H1 (cell line): Measurements from ENCODE around the gene HLA-DMB. TPM values are rescaled to one million over a fixed set of nuclear protein-coding genes. Genes with fewer than 3 reads are reported as not detected.
A peak's percentile ranks its signal among the peaks of the same experiment; 100 is the strongest.

Experiments
- CTCF ChIA-PET: fragments of 300-600 bp; sonication (Branson Sonifier 250); formaldehyde crosslinking; loops from one replicate; lab custom pipeline; 2021; ENCODE audit not compliant: partially characterized antibody; lab: Charles Lee
- POLR2A ChIA-PET: fragments of 300-600 bp; sonication (Branson Sonifier 250); formaldehyde crosslinking; loops from one replicate; lab custom pipeline; 2021; ENCODE audit warnings: inconsistent platforms; ENCODE audit not compliant: partially characterized antibody; lab: Charles Lee
- DNase-seq, 2 experiments: peaks; one replicate each; pipeline versions ENCODE4 v3.0.0 to v3.0.0-alpha.2; 2010 to 2022; ENCODE audit warnings: low spot score in 2 of 2, low read depth in 1 of 2, mixed read lengths in 1 of 2
- FAIRE-seq: peaks from 2 replicates; lab custom pipeline; 2011; peaks lifted over from hg19 to GRCh38; lab: Jason Lieb, UNC
- H2AFZ ChIP-seq: 2 replicates; pipeline ENCODE4 v1.8.1; 2012; ENCODE audit warnings: low read length, inconsistent platforms
- H2AK5ac ChIP-seq: 2 replicates; pipeline ENCODE4 v1.6.1; 2013; ENCODE audit warnings: low read depth, low read length
- H2BK120ac ChIP-seq: replicated peaks from 2 replicates; pipeline ENCODE3; 2013; ENCODE audit warnings: low read depth, low read length, inconsistent platforms
- H2BK12ac ChIP-seq: 2 replicates; pipeline ENCODE4 v1.6.1; 2013; ENCODE audit warnings: low read depth, low read length
- H2BK15ac ChIP-seq: 2 replicates; pipeline ENCODE4 v1.6.1; 2013; ENCODE audit warnings: low read length
- H2BK20ac ChIP-seq: 2 replicates; pipeline ENCODE4 v1.6.1; 2013; ENCODE audit warnings: low read length
- H2BK5ac ChIP-seq: 2 replicates; pipeline ENCODE4 v1.6.1; 2013; ENCODE audit warnings: low read depth, low read length
- H3K14ac ChIP-seq: 2 replicates; pipeline ENCODE4 v1.6.1; 2013; ENCODE audit warnings: inconsistent platforms; ENCODE audit not compliant: insufficient read length
- H3K18ac ChIP-seq: 2 replicates; pipeline ENCODE4 v1.6.1; 2013; ENCODE audit warnings: low read length; ENCODE audit errors: extremely low read depth
- H3K23ac ChIP-seq: 2 replicates; pipeline ENCODE4 v1.6.1; 2013; ENCODE audit warnings: inconsistent platforms; ENCODE audit not compliant: insufficient read length
- H3K23me2 ChIP-seq: 2 replicates; pipeline ENCODE4 v1.6.1; 2013; ENCODE audit warnings: low read depth, low read length
- H3K27ac ChIP-seq: 2 replicates; pipeline ENCODE4 v1.6.1; 2011; ENCODE audit warnings: low read depth, low read length, inconsistent platforms
- H3K27me3 ChIP-seq, 4 experiments: replicated peaks in 1 of 4; 1 replicate in 1 of 4; 2 replicates in 3 of 4; pipeline versions ENCODE4 v1.6.1 to v1.8.1; 2011 to 2013; ENCODE audit warnings: low read length in 3 of 4, mild to moderate bottlenecking in 3 of 4, inconsistent platforms in 2 of 4, mixed read lengths in 2 of 4, moderate library complexity in 1 of 4; ENCODE audit not compliant: control insufficient read depth in 3 of 4, insufficient read depth in 3 of 4; ENCODE audit errors: extremely low read depth in 1 of 4
- H3K36me3 ChIP-seq, 4 experiments: 2 replicates each; pipeline versions ENCODE4 v1.6.1 to v1.8.1; 2011 to 2013; ENCODE audit warnings: mild to moderate bottlenecking in 4 of 4, low read length in 3 of 4, moderate library complexity in 2 of 4, control low read depth in 1 of 4, inconsistent platforms in 1 of 4; ENCODE audit not compliant: insufficient read depth in 4 of 4, control insufficient read depth in 2 of 4
- H3K4ac ChIP-seq: replicated peaks from 2 replicates; pipeline ENCODE3; 2013; ENCODE audit warnings: low read length, low read depth, mixed read lengths, inconsistent platforms; ENCODE audit not compliant: insufficient read length
- H3K4me1 ChIP-seq, 4 experiments: replicated peaks in 1 of 4; 1 replicate in 1 of 4; 2 replicates in 3 of 4; pipeline versions ENCODE4 v1.6.1 to v1.8.1; 2011 to 2013; ENCODE audit warnings: low read length in 3 of 4, inconsistent platforms in 2 of 4, mixed read lengths in 1 of 4; ENCODE audit not compliant: insufficient read depth in 4 of 4, control insufficient read depth in 3 of 4
- H3K4me2 ChIP-seq, 2 experiments: 2 replicates each; pipeline versions ENCODE4 v1.6.1 to v1.8.1; 2011 to 2013; ENCODE audit warnings: low read depth in 2 of 2, low read length in 2 of 2, control low read depth in 1 of 2, inconsistent platforms in 1 of 2, mild to moderate bottlenecking in 1 of 2; ENCODE audit not compliant: insufficient read depth in 1 of 2
- H3K4me3 ChIP-seq, 4 experiments: fragments of 200-600, 300-600 bp in 1 of 4; sonication (generic), shearing (Covaris generic), sonication (Bioruptor Twin) in 1 of 4; 2 replicates each; pipeline versions ENCODE4 v1.5.1 to v1.8.1; 2011 to 2016; ENCODE audit warnings: low read length in 4 of 4, low read depth in 3 of 4, control low read depth in 2 of 4, inconsistent platforms in 2 of 4, mild to moderate bottlenecking in 2 of 4, mixed read lengths in 1 of 4, moderate library complexity in 1 of 4; ENCODE audit not compliant: insufficient read depth in 2 of 4; ENCODE audit errors: extremely low read depth in 1 of 4
- H3K56ac ChIP-seq: replicated peaks from 2 replicates; pipeline ENCODE3; 2013; ENCODE audit warnings: low read depth, mild to moderate bottlenecking, mixed read lengths, low read length, inconsistent platforms; ENCODE audit not compliant: insufficient read length
- H3K79me1 ChIP-seq: 2 replicates; pipeline ENCODE4 v1.6.1; 2013; ENCODE audit warnings: low read depth, low read length, control low read depth
- H3K79me2 ChIP-seq, 2 experiments: 2 replicates each; pipeline versions ENCODE4 v1.6.1 to v1.8.1; 2012 to 2013; ENCODE audit warnings: low read length in 2 of 2, mild to moderate bottlenecking in 2 of 2, inconsistent platforms in 1 of 2; ENCODE audit not compliant: insufficient read depth in 2 of 2, control insufficient read depth in 1 of 2
- H3K9ac ChIP-seq, 4 experiments: replicated peaks in 1 of 4; 1 replicate in 1 of 4; 2 replicates in 3 of 4; pipeline versions ENCODE4 v1.6.1 to v1.8.1; 2011 to 2013; ENCODE audit warnings: low read depth in 3 of 4, low read length in 3 of 4, control low read depth in 2 of 4, mild to moderate bottlenecking in 2 of 4, moderate library complexity in 2 of 4, inconsistent platforms in 1 of 4; ENCODE audit errors: extremely low read depth in 1 of 4
- H3K9me3 ChIP-seq, 2 experiments: 2 replicates each; pipeline versions ENCODE4 v1.6.1 to v1.8.1; 2012 to 2013; ENCODE audit warnings: mild to moderate bottlenecking in 2 of 2, moderate library complexity in 2 of 2, control low read depth in 1 of 2, inconsistent platforms in 1 of 2, low read depth in 1 of 2, low read length in 1 of 2, mixed read lengths in 1 of 2; ENCODE audit not compliant: insufficient read depth in 2 of 2
- H4K20me1 ChIP-seq, 2 experiments: replicated peaks in 1 of 2; 2 replicates each; pipeline versions ENCODE3 to v1.8.1; 2011 to 2013; ENCODE audit warnings: inconsistent platforms in 2 of 2, low read length in 2 of 2, mild to moderate bottlenecking in 1 of 2; ENCODE audit not compliant: insufficient read depth in 2 of 2, control insufficient read depth in 1 of 2
- H4K5ac ChIP-seq: 2 replicates; pipeline ENCODE4 v1.6.1; 2013; ENCODE audit warnings: low read length, low read depth, mixed read lengths, inconsistent platforms; ENCODE audit not compliant: insufficient read length
- H4K8ac ChIP-seq: 2 replicates; pipeline ENCODE4 v1.8.0; 2013; ENCODE audit warnings: mild to moderate bottlenecking, moderate library complexity, low read length, inconsistent platforms; ENCODE audit not compliant: insufficient read depth; ENCODE audit errors: extremely low read depth
- H4K91ac ChIP-seq: replicated peaks from 2 replicates; pipeline ENCODE3; 2013; ENCODE audit warnings: low read length, mixed read lengths, inconsistent platforms; ENCODE audit not compliant: insufficient read length
- POU5F1 ChIP-seq: IDR thresholded peaks from 2 replicates; pipeline ENCODE4 v1.6.1; 2011; ENCODE audit warnings: low read depth, mild to moderate bottlenecking, low read length, moderate library complexity
- WGBS, 2 experiments: shearing (Covaris generic) in 1 of 2; methylation state at CpG; one replicate each; pipeline versions ENCODE4 v1.1.6 to v1.1.7; 2013 to 2015; ENCODE audit warnings: low lambda C conversion rate in 2 of 2, mixed read lengths in 2 of 2, inconsistent platforms in 1 of 2, low coverage in 1 of 2, missing lambda C conversion rate in 1 of 2; ENCODE audit not compliant: insufficient replicate concordance in 2 of 2, insufficient coverage in 1 of 2, insufficient read length in 1 of 2; ENCODE audit errors: extremely low coverage in 1 of 2, missing lambda C conversion rate in 1 of 2; 5-methylcytosine and 5-hydroxymethylcytosine counted together
- polyA plus RNA-seq, 7 experiments: library from polyadenylated mRNA; depleted of rRNA in 3 of 7; stranded (reverse) in 5 of 7; unstranded in 2 of 7; fragments of >200 nt in 5 of 7; fragments of 200-250 nt in 2 of 7; gene quantifications; 1 replicate in 5 of 7; 2 replicates in 1 of 7; 4 replicates in 1 of 7; pipeline versions ENCODE4 v1.2.1 to v1.2.3, GENCODE V29; 2011 to 2013; ENCODE audit warnings: missing spikeins in 2 of 7, mixed read lengths in 2 of 7
- total RNA-seq: library from RNA; stranded (reverse); fragmentation: NEBNext Ultra II Directional; extraction: Animal tissue kit (Norgen Biotek cat#: 25700); gene quantifications from 2 replicates; pipeline ENCODE4 v1.2.1, GENCODE V29; 2021

Gene HLA-DMB
- total and polyA plus RNA-seq, 2 of the 8 experiments (the other 6 are each of a cell fraction or from before 2014, with no cell fraction given) = 2.7 to 4.7 TPM

GRCh38 chr6:32964776-32965175 is 23.9 kb upstream of the HLA-DMB start:
- H2BK12ac ChIP-seq = no peak overlapping the region
- H2BK20ac ChIP-seq = no peak overlapping the region
- no peak overlapping the region for H2BK120ac ChIP-seq
- H3K9ac ChIP-seq = no peak overlapping the region
- H4K5ac ChIP-seq = no peak overlapping the region
- H3K9me3 ChIP-seq = no peaks in the 10 kb centered on the region; a peak in 1 of 4 replicates
- no peak overlapping the region for H2BK15ac ChIP-seq
- H3K4me1 ChIP-seq = peaks cover 0 to 5% (median under 1%) of the 10 kb centered on the region in 4 experiments; a peak in 3 of 7 replicates
- no peak overlapping the region for H3K4me3 ChIP-seq
- no peaks in the 10 kb centered on the region for H3K36me3 ChIP-seq
- H3K79me2 ChIP-seq = peaks cover 4 to 76% of the 10 kb centered on the region in 2 experiments
- H2AK5ac ChIP-seq = no peak overlapping the region
- no peak overlapping the region for H3K56ac ChIP-seq
- WGBS, 2 experiments = 90% methylated on average over 3 of the region's 5 CpGs; no CpG with 5 or more reads in 1 of the 2 experiments
- H3K18ac ChIP-seq = no peak overlapping the region
- no peak overlapping the region for H3K23ac ChIP-seq
- DNase-seq (peak in 1 of 2 experiments; percentile 23), FAIRE-seq (no peak)
- peaks cover 4% of the 10 kb centered on the region for H3K23me2 ChIP-seq
- no peak overlapping the region for H3K4ac ChIP-seq
- no peak overlapping the region for H2BK5ac ChIP-seq
- POLR2A ChIA-PET = interaction anchor here (2.8 to 33.3 kb wide), 2 partner anchors 11 to 15 kb away, joined by 14 to 1158 read pairs; partner anchors contain the start of genes BRD2 and HLA-DMA
- H2AFZ ChIP-seq = no peak overlapping the region
- no peaks in the 10 kb centered on the region; the same call in 1 of the 2 replicates for H3K79me1 ChIP-seq
- no peak overlapping the region for H3K4me2 ChIP-seq
- peaks cover 0 to 6% of the 10 kb centered on the region in 2 experiments for H4K20me1 ChIP-seq
- no peaks in the 10 kb centered on the region for H3K27me3 ChIP-seq
- no peak overlapping the region for H4K8ac ChIP-seq
- no peak overlapping the region for H3K14ac ChIP-seq
- no peak overlapping the region for H3K27ac ChIP-seq
- CTCF ChIA-PET = interaction anchor here (7.6 to 14.6 kb wide), 2 partner anchors 10 to 18 kb away, joined by 110 to 168 read pairs; partner anchors contain the start of gene HLA-DMA
- no peak overlapping the region for H4K91ac ChIP-seq
- no peak for TF ChIP-seq POU5F1
